ENCODE data around the gene ENTHD1. TPM values are rescaled to one million over a fixed set of nuclear protein-coding genes. Genes with fewer than 3 reads are reported as not detected.

The ENTHD1 gene
- total and polyA plus RNA-seq, 8 donors, result 0.02 TPM; not detected in 7

- intact Hi-C loops (cut with DNase I), result no loop called here
- DNase-seq, result no peak
- Histone ChIP-seq H3K27ac (no peak overlapping the region), H3K4me3 (no peak overlapping the region), H3K36me3 (no peaks in the 10 kb centered on the region), H3K9me3 (no peaks in the 10 kb centered on the region), H3K27me3 (peaks cover 0 to 3% (median 0%) of the 10 kb centered on the region in 4 donors), H3K4me1 (no peaks in the 10 kb centered on the region)
- no peak for FAIRE-seq
- TF ChIP-seq CTCF (IDR thresholded peaks at IDR 0.05), result no peak
- 63 to 67% methylated on average over 2 of the region's 2 CpGs for WGBS, 2 donors
- no peak for ATAC-seq
Observed at GRCh38 chr22:39806109-39806508, 87.5 kb downstream of the ENTHD1 start.

DNA sequence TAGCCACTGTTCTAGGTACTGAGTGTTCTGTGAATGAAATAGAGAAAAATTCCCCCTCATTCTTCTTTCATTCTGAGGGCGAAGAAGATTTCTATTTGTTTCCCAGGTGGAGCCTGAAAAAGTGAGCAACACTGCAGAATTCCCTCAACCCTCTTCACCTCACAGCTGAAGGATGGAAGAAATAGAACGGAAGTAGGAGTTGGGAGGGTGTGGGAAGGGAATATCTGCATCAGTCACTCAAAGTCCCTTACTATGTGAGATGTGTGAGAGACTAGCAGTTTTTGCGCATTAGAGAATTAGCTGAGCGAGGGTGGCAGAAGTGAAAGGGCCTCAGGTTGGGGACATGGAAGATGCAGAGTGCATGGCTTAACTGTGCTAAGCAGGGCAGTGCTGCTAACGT is 88.4 kb downstream of the ENTHD1 start:
- no peak overlapping the region for H3K4me3 ChIP-seq
- H3K9me3 ChIP-seq, result no peaks in the 10 kb centered on the region
- peaks cover 0 to 3% (median 0%) of the 10 kb centered on the region in 4 donors for H3K27me3 ChIP-seq
- H3K36me3 ChIP-seq, result no peaks in the 10 kb centered on the region
- ATAC-seq (no peak), FAIRE-seq (no peak), DNase-seq (no peak)
- TF ChIP-seq CTCF (IDR thresholded peaks at IDR 0.05), result no peak
- intact Hi-C loops (cut with DNase I), result no loop called here
- no peak overlapping the region for H3K27ac ChIP-seq
- 68 to 80% methylated on average over 5 of the region's 5 CpGs for WGBS, 2 donors
- no peaks in the 10 kb centered on the region for H3K4me1 ChIP-seq

DNA sequence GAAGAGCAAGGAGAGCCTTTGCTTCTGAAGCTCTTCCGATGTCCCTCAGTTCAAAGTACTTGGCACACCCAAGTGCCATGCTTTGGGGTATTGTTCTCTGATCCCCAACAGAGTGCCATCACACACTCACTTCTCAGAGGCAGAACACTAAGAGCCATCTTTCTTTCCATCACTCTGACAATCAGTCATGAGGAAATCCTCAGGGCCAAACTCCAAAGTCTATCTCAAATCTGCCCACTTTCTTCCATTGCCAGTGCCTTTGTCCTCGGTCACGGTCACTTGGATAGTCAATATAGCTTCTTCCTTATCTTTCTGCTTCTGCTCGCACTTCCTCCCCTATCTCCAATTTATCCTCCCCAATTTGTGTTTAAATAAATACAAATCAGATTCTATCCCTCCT is 90.9 kb downstream of the ENTHD1 start:
- no peak for DNase-seq
- intact Hi-C loops (cut with DNase I), result no loop called here
- WGBS, 2 donors, result 83 to 91% methylated on average over 4 of the region's 4 CpGs
- no peak for FAIRE-seq
- no peak for TF ChIP-seq CTCF (IDR thresholded peaks at IDR 0.05)
- Histone ChIP-seq H3K36me3 (no peaks in the 10 kb centered on the region), H3K27me3 (peaks cover 0 to 3% (median 0%) of the 10 kb centered on the region in 4 donors), H3K27ac (no peak overlapping the region), H3K9me3 (no peaks in the 10 kb centered on the region), H3K4me1 (no peaks in the 10 kb centered on the region), H3K4me3 (no peak overlapping the region)
- no peak for ATAC-seq

GRCh38 chr22:39800790-39801520 is 92.6 kb downstream of the ENTHD1 start:
- no peak for TF ChIP-seq CTCF (IDR thresholded peaks at IDR 0.05)
- H3K27ac ChIP-seq, result no peak overlapping the region
- no peaks in the 10 kb centered on the region for H3K36me3 ChIP-seq
- peaks cover 0 to 3% (median 0%) of the 10 kb centered on the region in 4 donors for H3K27me3 ChIP-seq
- no peaks in the 10 kb centered on the region for H3K4me1 ChIP-seq
- DNase-seq (no peak), ATAC-seq (no peak), FAIRE-seq (no peak)
- intact Hi-C loops (cut with DNase I), result no loop called here
- H3K4me3 ChIP-seq, result no peak overlapping the region
- 40 to 45% methylated on average over 2 of the region's 2 CpGs for WGBS, 2 donors
- H3K9me3 ChIP-seq, result no peaks in the 10 kb centered on the region

GRCh38 chr22:39797528-39798147 is 95.9 kb downstream of the ENTHD1 start:
- no peak for DNase-seq
- Histone ChIP-seq H3K27me3 (no peaks in the 10 kb centered on the region), H3K36me3 (no peaks in the 10 kb centered on the region), H3K4me3 (no peak overlapping the region), H3K27ac (no peak overlapping the region), H3K9me3 (no peaks in the 10 kb centered on the region), H3K4me1 (no peaks in the 10 kb centered on the region)
- TF ChIP-seq CTCF (IDR thresholded peaks at IDR 0.05), result no peak
- no peak for FAIRE-seq
- intact Hi-C loops (cut with DNase I), result no loop called here
- no peak for ATAC-seq
